Loucy (cell line): ENCODE results near the gene PEAR1.

Experiments used
- H2AFZ ChIP-seq: fragments of 200-600 bp; sonication (generic); 2 replicates; pipeline ENCODE4 v1.6.0; 2016; ENCODE audit warnings: antibody characterized with exemption, mild to moderate bottlenecking, low read length, moderate library complexity
- H3F3A ChIP-seq: fragments of 200-600 bp; 2 replicates; pipeline ENCODE4 v1.6.0; 2016; ENCODE audit warnings: antibody characterized with exemption, low read depth, mild to moderate bottlenecking
- H3K27me3 ChIP-seq: fragments of 200-600 bp; sonication (generic); 2 replicates; pipeline ENCODE4 v1.6.1; 2014; ENCODE audit warnings: low read length, mild to moderate bottlenecking; ENCODE audit not compliant: insufficient read depth, poor library complexity, severe bottlenecking
- H3K36me3 ChIP-seq: fragments of 200-600 bp; sonication (generic); 2 replicates; pipeline ENCODE4 v1.6.1; 2016; ENCODE audit warnings: low read length; ENCODE audit not compliant: insufficient read depth
- H3K4me1 ChIP-seq: fragments of 200-600 bp; sonication (generic); 2 replicates; pipeline ENCODE4 v1.5.1; 2014; ENCODE audit warnings: low read length, mild to moderate bottlenecking; ENCODE audit not compliant: insufficient read depth, poor library complexity, severe bottlenecking
- H3K4me2 ChIP-seq: fragments of 200-600 bp; sonication (generic); 2 replicates; pipeline ENCODE4 v1.6.0; 2014; ENCODE audit warnings: antibody characterized with exemption, low read length, low read depth, mild to moderate bottlenecking; ENCODE audit not compliant: poor library complexity, severe bottlenecking
- H3K4me3 ChIP-seq: fragments of 200-600 bp; sonication (generic); 2 replicates; pipeline ENCODE4 v1.5.1; 2014; ENCODE audit warnings: low read length, mild to moderate bottlenecking, mixed read lengths; ENCODE audit not compliant: poor library complexity, severe bottlenecking
- H3K79me2 ChIP-seq: fragments of 200-600 bp; sonication (generic); 2 replicates; pipeline ENCODE4 v1.6.1; 2014; ENCODE audit warnings: low read length; ENCODE audit not compliant: insufficient read depth
- H3K9ac ChIP-seq: fragments of 200-600 bp; sonication (generic); 2 replicates; pipeline ENCODE4 v1.6.0; 2014; ENCODE audit warnings: mild to moderate bottlenecking, low read depth, low read length, moderate library complexity; ENCODE audit not compliant: poor library complexity, severe bottlenecking
- H3K9me2 ChIP-seq: fragments of 200-600 bp; sonication (generic); replicated peaks from 2 replicates; pipeline ENCODE4 v1.6.1; 2016; ENCODE audit warnings: low read depth, low read length, mixed read lengths
- H3K9me3 ChIP-seq: fragments of 200-600 bp; sonication (generic); 2 replicates; pipeline ENCODE4 v1.6.1; 2014; ENCODE audit warnings: mild to moderate bottlenecking, antibody characterized with exemption, low read length, low read depth; ENCODE audit not compliant: insufficient read depth
- H4K20me1 ChIP-seq: fragments of 200-600 bp; sonication (generic); 2 replicates; pipeline ENCODE4 v1.6.0; 2014; ENCODE audit warnings: antibody characterized with exemption, low read length, mild to moderate bottlenecking; ENCODE audit not compliant: insufficient read depth, poor library complexity, severe bottlenecking
- EZH2phosphoT487 ChIP-seq: fragments of 200-600 bp; IDR thresholded peaks from 2 replicates; pipeline ENCODE4 v1.6.1; 2018; ENCODE audit warnings: antibody characterized with exemption, mild to moderate bottlenecking, moderate library complexity, borderline replicate concordance
- TF ChIP-seq, protein P1 (sequence below): fragments of 200-600 bp; sonication (generic); conservative IDR thresholded peaks from 2 replicates; pipeline ENCODE4 v1.5.1; 2014; ENCODE audit warnings: mild to moderate bottlenecking, antibody characterized with exemption, low read length

PEAR1 gene

DNA sequence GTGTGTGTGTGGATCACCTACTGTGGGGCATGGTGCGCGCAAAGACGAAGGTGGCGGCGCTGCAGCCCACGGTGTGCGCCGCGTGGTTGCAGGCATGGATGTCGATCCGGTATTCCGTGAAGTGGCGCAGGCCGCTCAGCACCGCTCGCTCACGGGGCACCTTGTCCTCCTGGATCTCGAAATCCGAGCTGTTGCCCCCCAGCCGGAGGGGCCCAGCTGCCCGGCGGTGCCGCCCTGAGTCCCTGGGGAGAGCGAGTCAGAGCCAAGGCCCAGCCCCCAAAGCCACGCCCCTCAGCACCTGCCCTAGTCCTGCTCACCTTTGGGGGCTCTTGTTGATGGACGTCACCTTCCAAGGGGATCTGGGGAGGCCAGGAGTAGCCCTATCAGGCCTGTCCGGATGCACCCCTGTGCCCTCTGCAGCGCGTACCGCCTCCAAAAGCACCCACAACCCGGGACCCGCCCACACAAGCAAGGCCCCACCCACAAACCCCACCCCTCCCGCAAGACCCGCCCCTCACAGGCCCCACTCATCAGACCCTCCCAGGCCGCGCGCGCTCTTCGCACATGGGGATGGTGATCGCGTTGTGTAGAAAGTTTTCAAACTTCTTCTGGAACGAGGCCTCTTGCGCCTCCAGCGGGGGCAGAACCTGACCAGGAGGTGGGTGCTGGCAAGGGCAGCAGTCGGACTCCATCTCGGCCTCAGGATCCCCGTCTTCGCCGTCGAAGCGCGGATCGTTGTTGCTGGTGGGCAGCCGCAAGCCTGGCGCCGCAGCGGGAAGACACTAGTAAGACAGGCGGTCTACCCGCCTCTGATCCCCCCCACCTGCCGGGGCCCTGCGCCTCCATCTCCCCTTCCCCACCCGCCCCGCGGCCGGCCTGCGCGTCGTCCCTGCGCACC lies 48.2 kb upstream of the PEAR1 start:
- Histone ChIP-seq H3K36me3 (no peaks in the 10 kb centered on the region), H3K9me3 (no peaks in the 10 kb centered on the region), H3K27me3 (no peaks in the 10 kb centered on the region), H3K9ac (no peak overlapping the region), H4K20me1 (no peaks in the 10 kb centered on the region), H3F3A (no peaks in the 10 kb centered on the region), H3K9me2 (no peaks in the 10 kb centered on the region), H3K4me1 (no peaks in the 10 kb centered on the region), H2AFZ (no peak overlapping the region), H3K4me3 (no peak overlapping the region), H3K79me2 (no peaks in the 10 kb centered on the region), H3K4me2 (no peak overlapping the region)
- no peak for TF ChIP-seq EZH2phosphoT487
- TF ChIP-seq, protein P1, sequence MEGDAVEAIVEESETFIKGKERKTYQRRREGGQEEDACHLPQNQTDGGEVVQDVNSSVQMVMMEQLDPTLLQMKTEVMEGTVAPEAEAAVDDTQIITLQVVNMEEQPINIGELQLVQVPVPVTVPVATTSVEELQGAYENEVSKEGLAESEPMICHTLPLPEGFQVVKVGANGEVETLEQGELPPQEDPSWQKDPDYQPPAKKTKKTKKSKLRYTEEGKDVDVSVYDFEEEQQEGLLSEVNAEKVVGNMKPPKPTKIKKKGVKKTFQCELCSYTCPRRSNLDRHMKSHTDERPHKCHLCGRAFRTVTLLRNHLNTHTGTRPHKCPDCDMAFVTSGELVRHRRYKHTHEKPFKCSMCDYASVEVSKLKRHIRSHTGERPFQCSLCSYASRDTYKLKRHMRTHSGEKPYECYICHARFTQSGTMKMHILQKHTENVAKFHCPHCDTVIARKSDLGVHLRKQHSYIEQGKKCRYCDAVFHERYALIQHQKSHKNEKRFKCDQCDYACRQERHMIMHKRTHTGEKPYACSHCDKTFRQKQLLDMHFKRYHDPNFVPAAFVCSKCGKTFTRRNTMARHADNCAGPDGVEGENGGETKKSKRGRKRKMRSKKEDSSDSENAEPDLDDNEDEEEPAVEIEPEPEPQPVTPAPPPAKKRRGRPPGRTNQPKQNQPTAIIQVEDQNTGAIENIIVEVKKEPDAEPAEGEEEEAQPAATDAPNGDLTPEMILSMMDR: no peak

DNA sequence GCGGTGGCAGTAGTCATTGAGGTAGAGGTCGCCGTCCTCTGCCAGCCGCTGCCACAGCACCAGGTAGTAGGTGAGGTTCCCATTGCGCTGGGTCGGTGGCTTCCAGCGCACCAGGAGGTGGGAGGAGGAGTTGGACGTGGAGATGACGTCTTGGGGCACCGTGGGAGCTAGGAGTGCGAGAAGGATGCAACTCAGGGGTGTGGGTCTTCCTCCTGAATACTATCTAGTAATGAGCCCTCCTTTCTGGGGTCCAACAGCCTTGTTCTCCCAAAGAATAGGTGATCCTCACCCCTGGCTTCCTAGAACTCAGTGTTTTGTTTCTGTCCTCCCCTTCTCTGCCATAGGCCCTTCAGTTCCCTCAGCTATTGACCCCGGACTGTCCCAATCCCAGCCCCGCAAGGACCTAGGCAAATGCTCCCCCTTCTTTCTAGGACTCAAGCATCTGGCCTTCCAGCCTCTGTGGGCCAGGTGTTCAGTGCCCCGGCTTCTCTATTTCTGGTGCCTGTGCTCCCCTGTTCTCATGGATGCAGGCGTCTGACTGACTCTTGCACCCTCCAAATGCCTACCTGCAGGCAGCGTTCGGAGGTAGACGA lies 47.5 kb upstream of the PEAR1 start:
- no peaks in the 10 kb centered on the region for H3K36me3 ChIP-seq
- TF ChIP-seq, protein P1: no peak
- TF ChIP-seq EZH2phosphoT487: no peak
- no peak overlapping the region for H3K4me2 ChIP-seq
- no peaks in the 10 kb centered on the region for H3K4me1 ChIP-seq
- H3K79me2 ChIP-seq: no peaks in the 10 kb centered on the region
- no peaks in the 10 kb centered on the region for H4K20me1 ChIP-seq
- no peaks in the 10 kb centered on the region for H3K9me2 ChIP-seq
- H3K4me3 ChIP-seq: no peak overlapping the region
- H2AFZ ChIP-seq: no peak overlapping the region
- no peak overlapping the region for H3K9ac ChIP-seq
- H3K9me3 ChIP-seq: no peaks in the 10 kb centered on the region
- no peaks in the 10 kb centered on the region for H3K27me3 ChIP-seq
- H3F3A ChIP-seq: no peaks in the 10 kb centered on the region

DNA sequence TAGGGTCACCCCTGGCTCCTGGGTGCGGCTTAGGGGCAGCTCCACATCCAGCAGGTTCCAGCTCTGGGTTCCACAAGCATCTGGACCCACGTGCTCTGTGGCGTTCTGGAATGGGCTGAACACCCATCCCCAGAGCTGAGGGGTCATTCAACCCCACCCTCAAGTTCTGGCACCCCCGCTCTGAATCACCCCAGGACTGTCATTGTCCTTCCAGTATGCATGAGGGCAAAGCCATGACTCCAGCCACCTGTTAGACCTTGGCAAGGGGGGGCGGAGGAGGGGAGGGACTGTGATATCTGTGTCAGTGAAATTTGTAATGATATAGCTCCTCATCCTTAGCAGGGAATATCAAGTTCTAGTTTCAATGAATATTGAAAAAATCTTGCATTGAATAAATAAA lies 46.9 kb upstream of the PEAR1 start:
- H3K36me3 ChIP-seq: no peaks in the 10 kb centered on the region
- no peaks in the 10 kb centered on the region for H3F3A ChIP-seq
- H3K79me2 ChIP-seq: no peaks in the 10 kb centered on the region
- H4K20me1 ChIP-seq: no peaks in the 10 kb centered on the region
- no peaks in the 10 kb centered on the region for H3K27me3 ChIP-seq
- no peaks in the 10 kb centered on the region for H3K4me1 ChIP-seq
- TF ChIP-seq, protein P1: no peak
- no peak for TF ChIP-seq EZH2phosphoT487
- H3K4me3 ChIP-seq: no peak overlapping the region
- no peak overlapping the region for H3K9ac ChIP-seq
- no peak overlapping the region for H3K4me2 ChIP-seq
- H3K9me2 ChIP-seq: no peaks in the 10 kb centered on the region
- no peak overlapping the region for H2AFZ ChIP-seq
- no peaks in the 10 kb centered on the region for H3K9me3 ChIP-seq
